ENCODE data around the gene ARHGAP44. TPM values are rescaled to one million over a fixed set of nuclear protein-coding genes. Genes with fewer than 3 reads are reported as not detected.

Gene ARHGAP44
- total and polyA plus RNA-seq, 2 of the 8 experiments (the other 6 are each of a cell fraction or from before 2014, with no cell fraction given), result 6.2 to 22.2 TPM

DNA sequence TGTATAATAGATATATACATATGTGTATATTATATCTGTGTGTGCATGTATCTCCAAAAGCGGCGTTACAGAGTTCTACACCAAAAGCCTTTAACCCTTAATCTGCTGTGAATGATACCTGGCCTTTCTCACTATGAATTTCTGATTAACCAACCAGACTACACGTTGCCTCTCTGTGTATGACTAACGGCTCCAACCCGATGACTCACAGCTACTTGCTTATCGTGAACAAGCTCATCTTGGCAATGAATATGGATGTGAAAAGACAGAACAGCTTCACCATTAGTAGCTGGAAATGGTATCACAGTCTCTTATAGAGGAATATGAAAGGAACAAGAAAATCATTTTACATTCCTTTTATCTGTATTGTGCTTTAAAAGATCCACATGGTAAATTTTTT is 23.8 kb upstream of the ARHGAP44 start:
- Histone ChIP-seq H2BK120ac (replicated peaks; ENCODE audit: low read depth, low read length) (no peak overlapping the region), H4K20me1 (replicated peaks in 1 of 2; ENCODE audit: control insufficient read depth in 1 of 2, insufficient read depth in 2 of 2, low read length in 2 of 2) (no peaks in the 10 kb centered on the region), H3K4me2 (ENCODE audit: insufficient read depth in 1 of 2, low read depth in 2 of 2, low read length in 2 of 2) (no peak overlapping the region), H3K23me2 (ENCODE audit: low read depth, low read length) (no peaks in the 10 kb centered on the region; the same call in 1 of the 2 replicates), H3K27ac (ENCODE audit: low read depth, low read length) (no peak overlapping the region), H2BK12ac (ENCODE audit: low read depth, low read length) (no peak overlapping the region), H3K36me3 (ENCODE audit: control insufficient read depth in 2 of 4, insufficient read depth in 4 of 4, low read length in 3 of 4) (no peaks in the 10 kb centered on the region), H4K8ac (ENCODE audit: extremely low read depth, insufficient read depth, low read length) (no peak overlapping the region), H2AFZ (ENCODE audit: low read length) (no peak overlapping the region), H2BK5ac (ENCODE audit: low read depth, low read length) (no peak overlapping the region), H3K79me2 (ENCODE audit: control insufficient read depth in 1 of 2, insufficient read depth in 2 of 2, low read length in 2 of 2) (no peaks in the 10 kb centered on the region), H3K9ac (replicated peaks in 1 of 4; ENCODE audit: extremely low read depth in 1 of 4, low read depth in 3 of 4, low read length in 3 of 4) (no peak overlapping the region), H3K18ac (ENCODE audit: extremely low read depth, low read length) (no peak overlapping the region), H4K91ac (replicated peaks; ENCODE audit: insufficient read length, low read length) (no peak overlapping the region), H3K9me3 (ENCODE audit: insufficient read depth in 2 of 2, low read depth in 1 of 2, low read length in 1 of 2) (no peaks in the 10 kb centered on the region), H2BK20ac (ENCODE audit: low read length) (no peak overlapping the region), H3K23ac (ENCODE audit: insufficient read length) (no peak overlapping the region), H4K5ac (ENCODE audit: insufficient read length, low read depth, low read length) (no peak overlapping the region), H3K79me1 (ENCODE audit: low read depth, low read length) (no peaks in the 10 kb centered on the region), H3K4me1 (replicated peaks in 1 of 4; ENCODE audit: control insufficient read depth in 3 of 4, insufficient read depth in 4 of 4, low read length in 3 of 4) (no peaks in the 10 kb centered on the region), H2AK5ac (ENCODE audit: low read depth, low read length) (no peak overlapping the region), H3K4ac (replicated peaks; ENCODE audit: insufficient read length, low read depth, low read length) (no peak overlapping the region), H3K14ac (ENCODE audit: insufficient read length) (no peak overlapping the region), H3K27me3 (replicated peaks in 1 of 4; ENCODE audit: control insufficient read depth in 3 of 4, extremely low read depth in 1 of 4, insufficient read depth in 3 of 4, low read length in 3 of 4) (no peaks in the 10 kb centered on the region), H3K4me3 (ENCODE audit: extremely low read depth in 1 of 4, insufficient read depth in 2 of 4, low read depth in 3 of 4, low read length in 4 of 4) (no peak overlapping the region), H3K56ac (replicated peaks; ENCODE audit: insufficient read length, low read depth, low read length) (no peak overlapping the region), H2BK15ac (ENCODE audit: low read length) (no peak overlapping the region)
- ChIA-PET CTCF (ENCODE audit: partially characterized antibody) (no interaction called here), POLR2A (ENCODE audit: partially characterized antibody) (interaction anchor here (0.7 to 0.9 kb wide), 2 partner anchors 9 to 200 kb away, joined by 3 read pairs; no protein-coding TSS in a partner anchor)
- no peak for DNase-seq (ENCODE audit: low read depth in 1 of 2, low spot score in 2 of 2)
- no peak for FAIRE-seq
- WGBS, 2 experiments (ENCODE audit: extremely low coverage in 1 of 2, insufficient coverage in 1 of 2, insufficient read length in 1 of 2, insufficient replicate concordance in 2 of 2, low coverage in 1 of 2, low lambda C conversion rate in 2 of 2, missing lambda C conversion rate in 1 of 2), result 92% methylated on average over 6 of the region's 6 CpGs; no CpG with 5 or more reads in 1 of the 2 experiments
- TF ChIP-seq CBX5 (IDR thresholded peaks at IDR 0.05; ENCODE audit: low read depth, low read length), result no peak
- no peak for TF ChIP-seq CREB1 (IDR thresholded peaks at IDR 0.05)
- TF ChIP-seq PHF8 (conservative IDR thresholded peaks at IDR 0.05; ENCODE audit: low read depth, low read length), result no peak
- TF ChIP-seq BRCA1 (IDR thresholded peaks at IDR 0.05; ENCODE audit: low read depth, low read length), result no peak
- no peak for TF ChIP-seq KDM5A (IDR thresholded peaks at IDR 0.05; ENCODE audit: low read length)
- no peak for TF ChIP-seq BCL11A (IDR thresholded peaks at IDR 0.05; ENCODE audit: low read depth in 2 of 2, low read length in 2 of 2)
- TF ChIP-seq HDAC2 (IDR thresholded peaks at IDR 0.05; ENCODE audit: borderline replicate concordance in 1 of 2, low read depth in 2 of 2, low read length in 2 of 2), result no peak
- no peak for TF ChIP-seq SAP30 (IDR thresholded peaks at IDR 0.05; ENCODE audit: insufficient read depth, insufficient replicate concordance, low read length)
- TF ChIP-seq POLR2AphosphoS5 (IDR thresholded peaks at IDR 0.05; ENCODE audit: low read depth, low read length), result no peak
- TF ChIP-seq TEAD4 (IDR thresholded peaks at IDR 0.05; ENCODE audit: low read depth, low read length), result no peak
- no peak for TF ChIP-seq JUN (IDR thresholded peaks at IDR 0.05; ENCODE audit: low read depth, low read length)
- TF ChIP-seq, protein P1, sequence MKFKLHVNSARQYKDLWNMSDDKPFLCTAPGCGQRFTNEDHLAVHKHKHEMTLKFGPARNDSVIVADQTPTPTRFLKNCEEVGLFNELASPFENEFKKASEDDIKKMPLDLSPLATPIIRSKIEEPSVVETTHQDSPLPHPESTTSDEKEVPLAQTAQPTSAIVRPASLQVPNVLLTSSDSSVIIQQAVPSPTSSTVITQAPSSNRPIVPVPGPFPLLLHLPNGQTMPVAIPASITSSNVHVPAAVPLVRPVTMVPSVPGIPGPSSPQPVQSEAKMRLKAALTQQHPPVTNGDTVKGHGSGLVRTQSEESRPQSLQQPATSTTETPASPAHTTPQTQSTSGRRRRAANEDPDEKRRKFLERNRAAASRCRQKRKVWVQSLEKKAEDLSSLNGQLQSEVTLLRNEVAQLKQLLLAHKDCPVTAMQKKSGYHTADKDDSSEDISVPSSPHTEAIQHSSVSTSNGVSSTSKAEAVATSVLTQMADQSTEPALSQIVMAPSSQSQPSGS (IDR thresholded peaks at IDR 0.05; ENCODE audit: low read length), result no peak

Data from H1 (cell line).